K562 (cell line): Measurements from ENCODE around the gene DHX32. TPM values are rescaled to one million over a fixed set of nuclear protein-coding genes. Genes with fewer than 3 reads are reported as not detected.

ENCODE experiments used
- BRD4 ChIP-seq: fragments of 200-600 bp; sonication (generic); IDR thresholded peaks from 2 replicates; pipeline ENCODE4 v1.6.1; 2017; ENCODE audit warnings: inconsistent platforms
- HNRNPUL1 ChIP-seq: fragments of 200-400 bp; formaldehyde crosslinking; IDR thresholded peaks from 2 replicates; pipeline ENCODE4 v1.6.1; 2017; ENCODE audit warnings: low read length
- L3MBTL2 ChIP-seq: fragments of 450-650 bp; IDR thresholded peaks from 2 replicates; pipeline ENCODE4 v1.6.1; 2016; ENCODE audit warnings: mild to moderate bottlenecking, moderate library complexity
- MAFF ChIP-seq: IDR thresholded peaks from 2 replicates; pipeline ENCODE4 v1.6.1; 2012; ENCODE audit warnings: low read length, improper control_type of control experiment
- PTRF ChIP-seq: fragments of 450-650 bp; IDR thresholded peaks from 2 replicates; pipeline ENCODE4 v1.6.1; 2016; ENCODE audit warnings: mild to moderate bottlenecking, missing genetic modification characterization, missing compliant biosample characterization
- SIN3B ChIP-seq: fragments of 450-650 bp; IDR thresholded peaks from 2 replicates; pipeline ENCODE4 v1.6.1; 2017; ENCODE audit warnings: low read depth, mild to moderate bottlenecking, moderate library complexity
- THAP12 ChIP-seq: fragments of 250-450 bp; sonication (Bioruptor Pico); IDR thresholded peaks from 2 replicates; pipeline ENCODE4 v1.9.0; 2021; ENCODE audit warnings: mild to moderate bottlenecking, inconsistent platforms
- THRA ChIP-seq: fragments of 450-650 bp; IDR thresholded peaks from 2 replicates; pipeline ENCODE4 v1.6.1; 2017; ENCODE audit warnings: mild to moderate bottlenecking, moderate library complexity
- ZNF316 ChIP-seq: fragments of 450-650 bp; IDR thresholded peaks from 2 replicates; pipeline ENCODE4 v1.6.1; 2016
- polyA plus RNA-seq, 8 experiments: library from polyadenylated mRNA; depleted of rRNA in 4 of 8; stranded (reverse) in 5 of 8; unstranded in 3 of 8; fragments of >200 nt; fragmentation: Nextera tagmentation in 2 of 8; fragmentation: Illumina TruSeq in 1 of 8; extraction: Ambion mirVana in 2 of 8; extraction: Trizol in 1 of 8; gene quantifications; 2 replicates each; pipeline versions ENCODE4 v1.2.1 to v1.2.3, GENCODE V29; 2011 to 2014; ENCODE audit warnings: inconsistent platforms in 1 of 8, missing spikeins in 1 of 8
- total RNA-seq, 7 experiments: library from RNA; depleted of rRNA in 6 of 7; stranded (reverse); fragments of >200 nt in 6 of 7; fragmentation: Illumina TruSeq in 2 of 7; extraction: Trizol in 2 of 7; gene quantifications; 2 replicates each; pipeline versions ENCODE4 v1.2.1 to v1.2.3, GENCODE V29; 2011 to 2021; ENCODE audit warnings: low replicate concordance in 1 of 7
- TF ChIP-seq, protein P1 (sequence below): sonication (generic); formaldehyde crosslinking; IDR thresholded peaks from 2 replicates; pipeline ENCODE4 v1.8.0; 2022; ENCODE audit warnings: missing genetic modification reagents, mild to moderate bottlenecking, borderline replicate concordance
- TF ChIP-seq, protein P2 (sequence below): fragments of 450-650 bp; formaldehyde crosslinking; IDR thresholded peaks from 2 replicates; pipeline ENCODE4 v1.4.0; 2022; ENCODE audit warnings: missing genetic modification characterization
- TF ChIP-seq, protein P3 (sequence below): sonication (generic); formaldehyde crosslinking; IDR thresholded peaks from 2 replicates; pipeline ENCODE4 v1.8.1; 2023; ENCODE audit warnings: missing genetic modification reagents, mild to moderate bottlenecking, borderline replicate concordance
- TF ChIP-seq, protein P4 (sequence below): fragments of 450-650 bp; IDR thresholded peaks from 2 replicates; pipeline ENCODE4 v1.6.1; 2017; ENCODE audit warnings: antibody characterized with exemption, mild to moderate bottlenecking

Gene DHX32
- total and polyA plus RNA-seq, 9 of the 15 experiments (the other 6 are each of a cell fraction or from before 2014, with no cell fraction given): 5.8 to 23.5 (median 17.5) TPM

- 0 out of 2 replicates have a peak, but pooled peaks have one; percentile 22 for TF ChIP-seq PTRF (tag)
- TF ChIP-seq, protein P1, sequence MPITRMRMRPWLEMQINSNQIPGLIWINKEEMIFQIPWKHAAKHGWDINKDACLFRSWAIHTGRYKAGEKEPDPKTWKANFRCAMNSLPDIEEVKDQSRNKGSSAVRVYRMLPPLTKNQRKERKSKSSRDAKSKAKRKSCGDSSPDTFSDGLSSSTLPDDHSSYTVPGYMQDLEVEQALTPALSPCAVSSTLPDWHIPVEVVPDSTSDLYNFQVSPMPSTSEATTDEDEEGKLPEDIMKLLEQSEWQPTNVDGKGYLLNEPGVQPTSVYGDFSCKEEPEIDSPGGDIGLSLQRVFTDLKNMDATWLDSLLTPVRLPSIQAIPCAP (CRISPR knock-in tag): no peak
- TF ChIP-seq, protein P2, sequence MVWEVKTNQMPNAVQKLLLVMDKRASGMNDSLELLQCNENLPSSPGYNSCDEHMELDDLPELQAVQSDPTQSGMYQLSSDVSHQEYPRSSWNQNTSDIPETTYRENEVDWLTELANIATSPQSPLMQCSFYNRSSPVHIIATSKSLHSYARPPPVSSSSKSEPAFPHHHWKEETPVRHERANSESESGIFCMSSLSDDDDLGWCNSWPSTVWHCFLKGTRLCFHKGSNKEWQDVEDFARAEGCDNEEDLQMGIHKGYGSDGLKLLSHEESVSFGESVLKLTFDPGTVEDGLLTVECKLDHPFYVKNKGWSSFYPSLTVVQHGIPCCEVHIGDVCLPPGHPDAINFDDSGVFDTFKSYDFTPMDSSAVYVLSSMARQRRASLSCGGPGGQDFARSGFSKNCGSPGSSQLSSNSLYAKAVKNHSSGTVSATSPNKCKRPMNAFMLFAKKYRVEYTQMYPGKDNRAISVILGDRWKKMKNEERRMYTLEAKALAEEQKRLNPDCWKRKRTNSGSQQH (CRISPR knock-in tag): no peak
- TF ChIP-seq HNRNPUL1: no peak
- TF ChIP-seq MAFF: no peak
- no peak for TF ChIP-seq THRA
- TF ChIP-seq, protein P3, sequence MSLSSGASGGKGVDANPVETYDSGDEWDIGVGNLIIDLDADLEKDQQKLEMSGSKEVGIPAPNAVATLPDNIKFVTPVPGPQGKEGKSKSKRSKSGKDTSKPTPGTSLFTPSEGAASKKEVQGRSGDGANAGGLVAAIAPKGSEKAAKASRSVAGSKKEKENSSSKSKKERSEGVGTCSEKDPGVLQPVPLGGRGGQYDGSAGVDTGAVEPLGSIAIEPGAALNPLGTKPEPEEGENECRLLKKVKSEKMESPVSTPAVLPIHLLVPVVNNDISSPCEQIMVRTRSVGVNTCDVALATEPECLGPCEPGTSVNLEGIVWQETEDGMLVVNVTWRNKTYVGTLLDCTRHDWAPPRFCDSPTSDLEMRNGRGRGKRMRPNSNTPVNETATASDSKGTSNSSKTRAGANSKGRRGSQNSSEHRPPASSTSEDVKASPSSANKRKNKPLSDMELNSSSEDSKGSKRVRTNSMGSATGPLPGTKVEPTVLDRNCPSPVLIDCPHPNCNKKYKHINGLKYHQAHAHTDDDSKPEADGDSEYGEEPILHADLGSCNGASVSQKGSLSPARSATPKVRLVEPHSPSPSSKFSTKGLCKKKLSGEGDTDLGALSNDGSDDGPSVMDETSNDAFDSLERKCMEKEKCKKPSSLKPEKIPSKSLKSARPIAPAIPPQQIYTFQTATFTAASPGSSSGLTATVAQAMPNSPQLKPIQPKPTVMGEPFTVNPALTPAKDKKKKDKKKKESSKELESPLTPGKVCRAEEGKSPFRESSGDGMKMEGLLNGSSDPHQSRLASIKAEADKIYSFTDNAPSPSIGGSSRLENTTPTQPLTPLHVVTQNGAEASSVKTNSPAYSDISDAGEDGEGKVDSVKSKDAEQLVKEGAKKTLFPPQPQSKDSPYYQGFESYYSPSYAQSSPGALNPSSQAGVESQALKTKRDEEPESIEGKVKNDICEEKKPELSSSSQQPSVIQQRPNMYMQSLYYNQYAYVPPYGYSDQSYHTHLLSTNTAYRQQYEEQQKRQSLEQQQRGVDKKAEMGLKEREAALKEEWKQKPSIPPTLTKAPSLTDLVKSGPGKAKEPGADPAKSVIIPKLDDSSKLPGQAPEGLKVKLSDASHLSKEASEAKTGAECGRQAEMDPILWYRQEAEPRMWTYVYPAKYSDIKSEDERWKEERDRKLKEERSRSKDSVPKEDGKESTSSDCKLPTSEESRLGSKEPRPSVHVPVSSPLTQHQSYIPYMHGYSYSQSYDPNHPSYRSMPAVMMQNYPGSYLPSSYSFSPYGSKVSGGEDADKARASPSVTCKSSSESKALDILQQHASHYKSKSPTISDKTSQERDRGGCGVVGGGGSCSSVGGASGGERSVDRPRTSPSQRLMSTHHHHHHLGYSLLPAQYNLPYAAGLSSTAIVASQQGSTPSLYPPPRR (CRISPR knock-in tag): no peak
- peak; percentile 27; the same call in 1 of the 2 replicates for TF ChIP-seq ZNF316
- no peak for TF ChIP-seq SIN3B
- TF ChIP-seq L3MBTL2: no peak
- TF ChIP-seq THAP12 (CRISPR knock-in tag): no peak
- TF ChIP-seq, protein P4, sequence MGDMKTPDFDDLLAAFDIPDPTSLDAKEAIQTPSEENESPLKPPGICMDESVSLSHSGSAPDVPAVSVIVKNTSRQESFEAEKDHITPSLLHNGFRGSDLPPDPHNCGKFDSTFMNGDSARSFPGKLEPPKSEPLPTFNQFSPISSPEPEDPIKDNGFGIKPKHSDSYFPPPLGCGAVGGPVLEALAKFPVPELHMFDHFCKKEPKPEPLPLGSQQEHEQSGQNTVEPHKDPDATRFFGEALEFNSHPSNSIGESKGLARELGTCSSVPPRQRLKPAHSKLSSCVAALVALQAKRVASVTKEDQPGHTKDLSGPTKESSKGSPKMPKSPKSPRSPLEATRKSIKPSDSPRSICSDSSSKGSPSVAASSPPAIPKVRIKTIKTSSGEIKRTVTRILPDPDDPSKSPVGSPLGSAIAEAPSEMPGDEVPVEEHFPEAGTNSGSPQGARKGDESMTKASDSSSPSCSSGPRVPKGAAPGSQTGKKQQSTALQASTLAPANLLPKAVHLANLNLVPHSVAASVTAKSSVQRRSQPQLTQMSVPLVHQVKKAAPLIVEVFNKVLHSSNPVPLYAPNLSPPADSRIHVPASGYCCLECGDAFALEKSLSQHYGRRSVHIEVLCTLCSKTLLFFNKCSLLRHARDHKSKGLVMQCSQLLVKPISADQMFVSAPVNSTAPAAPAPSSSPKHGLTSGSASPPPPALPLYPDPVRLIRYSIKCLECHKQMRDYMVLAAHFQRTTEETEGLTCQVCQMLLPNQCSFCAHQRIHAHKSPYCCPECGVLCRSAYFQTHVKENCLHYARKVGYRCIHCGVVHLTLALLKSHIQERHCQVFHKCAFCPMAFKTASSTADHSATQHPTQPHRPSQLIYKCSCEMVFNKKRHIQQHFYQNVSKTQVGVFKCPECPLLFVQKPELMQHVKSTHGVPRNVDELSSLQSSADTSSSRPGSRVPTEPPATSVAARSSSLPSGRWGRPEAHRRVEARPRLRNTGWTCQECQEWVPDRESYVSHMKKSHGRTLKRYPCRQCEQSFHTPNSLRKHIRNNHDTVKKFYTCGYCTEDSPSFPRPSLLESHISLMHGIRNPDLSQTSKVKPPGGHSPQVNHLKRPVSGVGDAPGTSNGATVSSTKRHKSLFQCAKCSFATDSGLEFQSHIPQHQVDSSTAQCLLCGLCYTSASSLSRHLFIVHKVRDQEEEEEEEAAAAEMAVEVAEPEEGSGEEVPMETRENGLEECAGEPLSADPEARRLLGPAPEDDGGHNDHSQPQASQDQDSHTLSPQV: peak; percentile 92
- no peak for TF ChIP-seq BRD4
Measured at GRCh38 chr10:125916977-125917376, 35.9 kb upstream of the DHX32 start (continued).
